Gastrocnemius medialis (tissue), 4 donors: ENCODE results near the gene MAML2. TPM values are rescaled to one million over a fixed set of nuclear protein-coding genes. Genes with fewer than 3 reads are reported as not detected.
A peak's percentile ranks its signal among the peaks of the same experiment; 100 is the strongest.

ENCODE experiments used
- ATAC-seq, 2 donors: fragments of 150-250 bp; one replicate each; pipeline ENCODE4 v1.9.1; 2016
- DNase-seq, 2 donors: peaks; one replicate each; pipeline ENCODE4 v3.0.0-alpha.2; 2019
- H3K27ac ChIP-seq, 4 donors: fragments of 200-600 bp; sonication (generic); 1 replicate in 1 of 4; 2 replicates in 3 of 4; pipeline ENCODE4 v1.5.1; 2016 to 2018; ENCODE audit warnings: mild to moderate bottlenecking in 2 of 4, moderate library complexity in 1 of 4
- H3K27me3 ChIP-seq, 3 donors: fragments of 200-600 bp; sonication (generic) in 2 of 3; 1 replicate in 1 of 3; 2 replicates in 2 of 3; pipeline versions ENCODE4 v1.5.1 to v1.6.0; 2016 to 2019; ENCODE audit warnings: mild to moderate bottlenecking in 1 of 3, moderate library complexity in 1 of 3
- H3K36me3 ChIP-seq, 2 donors: fragments of 200-600 bp; sonication (generic) in 1 of 2; one replicate each; pipeline ENCODE4 v1.5.1; 2017 to 2018
- H3K4me1 ChIP-seq, 2 donors: fragments of 200-600 bp; sonication (generic) in 1 of 2; one replicate each; pipeline ENCODE4 v1.5.1; 2016 to 2017; ENCODE audit warnings: mild to moderate bottlenecking in 2 of 2
- H3K4me3 ChIP-seq, 4 donors: fragments of 200-600 bp; sonication (generic) in 3 of 4; 1 replicate in 1 of 4; 2 replicates in 3 of 4; pipeline ENCODE4 v1.5.1; 2016 to 2019; ENCODE audit warnings: mild to moderate bottlenecking in 2 of 4
- H3K9me3 ChIP-seq, 3 donors: fragments of 200-600 bp; sonication (generic) in 2 of 3; 1 replicate in 1 of 3; 2 replicates in 2 of 3; pipeline ENCODE4 v1.5.1; 2016 to 2019
- CTCF ChIP-seq, 5 experiments: fragments of 450-650 bp in 3 of 5; fragments of 200-600 bp in 2 of 5; sonication (generic) in 2 of 5; IDR thresholded peaks in 4 of 5; conservative IDR thresholded peaks in 1 of 5; 1 replicate in 4 of 5; 2 replicates in 1 of 5; pipeline ENCODE4 v1.5.1; 2016 to 2019; ENCODE audit warnings: antibody characterized with exemption in 5 of 5, mild to moderate bottlenecking in 3 of 5, moderate library complexity in 3 of 5
- POLR2A ChIP-seq, 2 donors: fragments of 450-650 bp; IDR thresholded peaks; one replicate each; pipeline ENCODE4 v1.6.1; 2017; ENCODE audit warnings: antibody characterized with exemption in 2 of 2, mild to moderate bottlenecking in 2 of 2, moderate library complexity in 2 of 2
- in situ Hi-C, 4 donors: fragments of 200-750 bp; cut with MboI; loops; one replicate each; pipeline versions ENCODE4 v1.15.0 to v1.8.0; 2017; ENCODE audit warnings: low sequenced_read_pairs in 4 of 4
- intact Hi-C: fragments of 100-400 bp; cut with DNase I; formaldehyde crosslinking; loops from one replicate; pipeline ENCODE4 v1.15.1; 2023; ENCODE audit warnings: low total_unique reads
- total RNA-seq, 4 donors: library from RNA; depleted of rRNA; stranded (reverse); fragments of >200 nt; gene quantifications; one replicate each; pipeline versions ENCODE4 v1.1.0 to v1.2.3, GENCODE V29; 2016

The MAML2 gene
- total RNA-seq, 4 donors from 2014 or later, result 4.1 to 6.3 (median 4.8) TPM

- peak overlapping the region; percentile 7 to 61 (median 40) for H3K27ac ChIP-seq
- in situ Hi-C loops, result no loop called here
Observed at GRCh38 chr11:96263238-96263763, 79.7 kb downstream of the MAML2 start.

GRCh38 chr11:96260532-96260931 is 82.5 kb downstream of the MAML2 start:
- Histone ChIP-seq H3K27me3 (no peaks in the 10 kb centered on the region), H3K4me1 (peaks cover 10 to 15% of the 10 kb centered on the region in 2 donors), H3K4me3 (no peak overlapping the region), H3K9me3 (no peaks in the 10 kb centered on the region), H3K36me3 (no peaks in the 10 kb centered on the region), H3K27ac (no peak overlapping the region)
- DNase-seq (no peak), ATAC-seq (no peak)
- in situ Hi-C loops (no loop called here), intact Hi-C loops (no loop called here)
- TF ChIP-seq POLR2A (IDR thresholded peaks at IDR 0.05) (no peak), CTCF (IDR thresholded peaks at IDR 0.05 in 4 of 5, conservative IDR thresholded peaks at IDR 0.05 in 1 of 5) (no peak)

More at GRCh38 chr11:96263238-96263763, 79.7 kb downstream of the MAML2 start:
- no peak overlapping the region for H3K4me3 ChIP-seq
- ATAC-seq, result peak; percentile 61 to 71
- intact Hi-C loops, result no loop called here
- no peaks in the 10 kb centered on the region for H3K9me3 ChIP-seq
- peaks cover 6 to 10% of the 10 kb centered on the region in 2 donors for H3K4me1 ChIP-seq
- TF ChIP-seq CTCF (IDR thresholded peaks at IDR 0.05 in 4 of 5, conservative IDR thresholded peaks at IDR 0.05 in 1 of 5) (no peak), POLR2A (IDR thresholded peaks at IDR 0.05) (no peak)
- no peaks in the 10 kb centered on the region for H3K36me3 ChIP-seq
- no peak for DNase-seq
- no peaks in the 10 kb centered on the region for H3K27me3 ChIP-seq

- in situ Hi-C loops, result no loop called here
- ATAC-seq (no peak), DNase-seq (no peak)
- Histone ChIP-seq H3K9me3 (no peaks in the 10 kb centered on the region), H3K36me3 (no peaks in the 10 kb centered on the region), H3K27me3 (no peaks in the 10 kb centered on the region), H3K27ac (peak overlapping the region in 1 of 4 donors; percentile 14), H3K4me1 (peaks cover 13 to 15% of the 10 kb centered on the region in 2 donors), H3K4me3 (no peak overlapping the region)
- TF ChIP-seq POLR2A (IDR thresholded peaks at IDR 0.05) (no peak), CTCF (IDR thresholded peaks at IDR 0.05 in 4 of 5, conservative IDR thresholded peaks at IDR 0.05 in 1 of 5) (no peak)
- intact Hi-C loops, result no loop called here
Observed at GRCh38 chr11:96260067-96260511, 82.9 kb downstream of the MAML2 start.

- Histone ChIP-seq H3K4me1 (peaks cover 20% of the 10 kb centered on the region in 2 donors), H3K9me3 (no peaks in the 10 kb centered on the region), H3K27ac (peak overlapping the region in 3 of 4 donors; percentile 30 to 59 (median 52)), H3K27me3 (no peaks in the 10 kb centered on the region), H3K4me3 (no peak overlapping the region), H3K36me3 (no peaks in the 10 kb centered on the region)
- intact Hi-C loops, result no loop called here
- ATAC-seq (no peak), DNase-seq (no peak)
- no peak for TF ChIP-seq POLR2A (IDR thresholded peaks at IDR 0.05)
- no peak for TF ChIP-seq CTCF (IDR thresholded peaks at IDR 0.05 in 4 of 5, conservative IDR thresholded peaks at IDR 0.05 in 1 of 5)
- in situ Hi-C loops, result no loop called here
Observed at GRCh38 chr11:96259134-96259830, 83.7 kb downstream of the MAML2 start.
